Measurements from ENCODE around the gene RILP.

The RILP gene

DNA sequence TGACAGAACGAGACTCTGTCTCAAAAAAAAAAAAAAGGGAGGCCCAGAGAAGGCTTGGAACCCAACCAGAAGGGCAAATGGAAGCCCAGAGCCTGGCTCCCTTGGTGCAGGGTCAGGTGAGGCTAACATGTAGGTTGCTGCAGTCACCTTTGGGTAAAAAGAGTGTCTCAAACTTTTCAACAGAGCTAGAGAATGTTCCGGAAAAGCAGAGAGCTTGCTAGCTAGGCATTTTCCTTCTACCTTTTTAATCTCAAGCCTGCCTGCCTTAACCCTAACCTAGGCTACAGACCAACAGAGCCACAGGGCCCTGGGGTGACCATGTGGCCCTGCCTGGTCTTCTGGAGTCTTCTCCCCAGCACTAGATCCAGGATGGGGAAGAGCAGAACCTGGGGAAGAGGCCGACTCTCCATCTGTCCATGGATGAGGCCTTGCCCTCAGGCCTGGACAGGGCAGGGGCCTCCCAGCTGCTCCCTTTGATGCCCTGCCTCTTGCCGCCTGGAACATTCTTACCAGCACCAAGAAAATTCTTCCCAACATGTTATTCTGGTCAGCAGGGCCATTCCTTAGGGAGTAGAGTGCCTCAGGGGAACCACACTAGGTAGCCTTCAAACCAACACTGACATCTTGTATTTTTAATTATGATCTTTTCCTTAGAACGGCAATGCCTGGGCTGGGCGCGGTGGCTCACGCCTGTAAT lies 51.1 kb downstream of the RILP start:
- DNase-seq, result no peak

DNA sequence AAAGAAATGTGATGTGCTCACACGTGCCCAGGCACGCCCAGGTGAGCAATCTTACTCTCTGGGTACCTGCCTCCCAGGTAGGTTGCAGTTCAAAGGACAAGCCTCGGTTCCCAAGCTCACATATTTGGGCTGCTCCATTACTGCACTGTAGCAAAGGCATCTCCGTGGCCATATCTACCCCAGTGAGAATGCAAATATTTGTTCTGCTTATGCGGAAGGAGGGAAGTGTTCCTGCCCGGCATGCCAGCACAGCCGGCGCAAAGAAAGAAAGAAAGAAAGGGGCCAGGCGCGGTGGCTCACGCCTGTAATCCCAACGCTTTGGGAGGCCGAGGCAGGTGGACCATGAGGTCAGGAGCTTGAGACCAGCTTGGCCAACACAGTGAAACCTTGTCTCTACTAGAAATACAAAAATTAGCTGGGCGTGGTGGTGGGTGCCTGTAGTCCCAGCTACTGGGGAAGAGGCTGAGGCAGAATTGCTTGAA lies 51.8 kb downstream of the RILP start:
- no peak for DNase-seq

Data from cerebellar nuclear complex (tissue), 1 donor.